ENCODE measurements around the gene PLA2G6. TPM values are rescaled to one million over a fixed set of nuclear protein-coding genes. Genes with fewer than 3 reads are reported as not detected.

The PLA2G6 gene
- total RNA-seq, 1 experiment from 2014 or later = 24.1 TPM

DNA sequence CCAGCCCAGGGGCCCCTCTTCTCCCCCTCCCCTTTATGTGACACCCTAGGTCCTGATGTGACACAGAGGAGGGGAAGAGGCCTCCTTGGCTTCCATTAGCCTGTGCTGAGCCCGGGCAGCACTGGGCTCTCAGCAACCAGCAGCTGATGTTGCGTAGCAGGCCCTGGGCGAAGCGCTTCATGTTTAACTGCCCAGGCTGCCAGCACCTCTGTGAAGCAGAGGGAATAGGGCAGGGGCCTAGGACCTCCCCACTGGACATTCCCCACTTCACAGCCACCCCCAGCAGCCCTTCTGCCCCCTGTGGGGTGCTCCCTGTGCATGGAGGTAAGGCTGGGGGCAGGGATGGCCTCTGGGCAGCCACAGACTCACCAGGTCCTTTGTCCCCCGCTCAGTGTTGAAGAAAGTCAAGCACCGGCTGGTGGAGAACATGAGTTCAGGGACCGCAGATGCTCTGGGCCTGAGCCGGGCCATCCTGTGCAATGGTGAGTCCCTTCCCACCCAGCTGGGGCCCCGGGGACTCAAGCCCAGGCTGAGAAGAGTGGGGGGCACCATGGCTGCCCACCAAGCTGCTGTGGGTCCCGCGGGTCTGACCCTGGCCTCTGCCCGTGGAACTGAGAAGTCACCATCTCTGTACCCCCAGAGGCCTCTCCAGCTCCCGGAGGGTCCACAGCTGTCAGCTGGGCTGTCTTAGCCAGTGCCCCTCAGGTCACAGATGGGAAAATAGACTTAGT is 112.8 kb downstream of the PLA2G6 start:
- H3K36me3 Mint-ChIP-seq (ENCODE audit: insufficient read depth in 1 of 3, low read depth in 3 of 3) = peaks cover 7 to 72% (median 56%) of the 10 kb centered on the region in 3 experiments
- no peak overlapping the region for H3K4me2 ChIP-seq (ENCODE audit: insufficient read depth, insufficient read length, low read length)
- H3T11ph ChIP-seq (ENCODE audit: low read length) = no peak overlapping the region
- no peak overlapping the region for H2BK20ac ChIP-seq (ENCODE audit: low read depth, low read length, poor library complexity, severe bottlenecking)
- H2BK15ac ChIP-seq (ENCODE audit: low read depth, low read length) = no peak overlapping the region
- H3K9me3 ChIP-seq (ENCODE audit: control insufficient read depth, low read depth, low read length) = no peaks in the 10 kb centered on the region
- H3K4me1 Mint-ChIP-seq = peaks cover 0 to 5% of the 10 kb centered on the region in 2 experiments; a peak in 1 of 4 replicates
- H2AK5ac ChIP-seq (ENCODE audit: insufficient read length, low read length) = no peak overlapping the region
- no peaks in the 10 kb centered on the region for H3K4me1 ChIP-seq (ENCODE audit: insufficient read depth, low read length)
- H3K18ac ChIP-seq (ENCODE audit: insufficient read length, low read depth, low read length) = no peak overlapping the region
- no peak overlapping the region for H3K27ac ChIP-seq (ENCODE audit: insufficient read length, low read depth, low read length)
- no peak overlapping the region for H3K23ac ChIP-seq (ENCODE audit: insufficient read length, low read depth, low read length)
- WGBS (ENCODE audit: extremely low coverage, insufficient read length, low lambda C conversion rate) = no CpG with 5 or more reads among the region's 13 CpGs
- H3K79me1 ChIP-seq (ENCODE audit: insufficient read depth, low read depth, low read length, poor library complexity, severe bottlenecking) = no peaks in the 10 kb centered on the region
- no peak overlapping the region for H4K5ac ChIP-seq (ENCODE audit: insufficient read length, low read depth, low read length)
- no peaks in the 10 kb centered on the region for H3K27me3 ChIP-seq (ENCODE audit: insufficient read depth, low read length)
- H3K27ac Mint-ChIP-seq = no peak overlapping the region
- no peak overlapping the region for H3K56ac ChIP-seq (ENCODE audit: insufficient read length, low read depth, low read length)
- H4K91ac ChIP-seq (ENCODE audit: insufficient read length, low read depth, low read length) = no peak overlapping the region
- no peaks in the 10 kb centered on the region for H3K27me3 Mint-ChIP-seq (ENCODE audit: low read depth)
- TF ChIP-seq, protein P1, sequence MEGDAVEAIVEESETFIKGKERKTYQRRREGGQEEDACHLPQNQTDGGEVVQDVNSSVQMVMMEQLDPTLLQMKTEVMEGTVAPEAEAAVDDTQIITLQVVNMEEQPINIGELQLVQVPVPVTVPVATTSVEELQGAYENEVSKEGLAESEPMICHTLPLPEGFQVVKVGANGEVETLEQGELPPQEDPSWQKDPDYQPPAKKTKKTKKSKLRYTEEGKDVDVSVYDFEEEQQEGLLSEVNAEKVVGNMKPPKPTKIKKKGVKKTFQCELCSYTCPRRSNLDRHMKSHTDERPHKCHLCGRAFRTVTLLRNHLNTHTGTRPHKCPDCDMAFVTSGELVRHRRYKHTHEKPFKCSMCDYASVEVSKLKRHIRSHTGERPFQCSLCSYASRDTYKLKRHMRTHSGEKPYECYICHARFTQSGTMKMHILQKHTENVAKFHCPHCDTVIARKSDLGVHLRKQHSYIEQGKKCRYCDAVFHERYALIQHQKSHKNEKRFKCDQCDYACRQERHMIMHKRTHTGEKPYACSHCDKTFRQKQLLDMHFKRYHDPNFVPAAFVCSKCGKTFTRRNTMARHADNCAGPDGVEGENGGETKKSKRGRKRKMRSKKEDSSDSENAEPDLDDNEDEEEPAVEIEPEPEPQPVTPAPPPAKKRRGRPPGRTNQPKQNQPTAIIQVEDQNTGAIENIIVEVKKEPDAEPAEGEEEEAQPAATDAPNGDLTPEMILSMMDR (conservative IDR thresholded peaks at IDR 0.05) = no peak
- no peaks in the 10 kb centered on the region for H3K23me2 ChIP-seq (ENCODE audit: insufficient read length, low read depth, low read length, poor library complexity, severe bottlenecking)
- H2BK5ac ChIP-seq (ENCODE audit: insufficient read length, low read length) = no peak overlapping the region
- H2BK12ac ChIP-seq (ENCODE audit: insufficient read length, low read depth, low read length) = no peak overlapping the region
- no peak overlapping the region for H4K8ac ChIP-seq (replicated peaks; ENCODE audit: insufficient read length, low read depth, low read length)
- H4K20me1 ChIP-seq (ENCODE audit: control insufficient read depth, insufficient read depth, insufficient read length) = no peaks in the 10 kb centered on the region
- no peak overlapping the region for H3K14ac ChIP-seq (ENCODE audit: insufficient read depth, low read length)
- no peak overlapping the region for H2BK120ac ChIP-seq (ENCODE audit: low read depth, low read length, poor library complexity, severe bottlenecking)
- no peaks in the 10 kb centered on the region for H3K79me2 ChIP-seq (ENCODE audit: insufficient read depth, low read length)
- H3K9me3 Mint-ChIP-seq = no peaks in the 10 kb centered on the region
- no peak overlapping the region for H3K9ac ChIP-seq (ENCODE audit: extremely low read depth, insufficient read length, low read length)
- no peak overlapping the region for H3K4ac ChIP-seq (ENCODE audit: low read depth, low read length)
- no peak overlapping the region for H3K4me3 Mint-ChIP-seq
- no peak overlapping the region for H2AFZ ChIP-seq (ENCODE audit: low read length)
- no peak for DNase-seq

All from H9 (cell line).